ENCODE data around the gene FAM168B. TPM values are rescaled to one million over a fixed set of nuclear protein-coding genes. Genes with fewer than 3 reads are reported as not detected.

The FAM168B gene
- total RNA-seq, 1 donor from 2014 or later = 64.3 TPM

DNA sequence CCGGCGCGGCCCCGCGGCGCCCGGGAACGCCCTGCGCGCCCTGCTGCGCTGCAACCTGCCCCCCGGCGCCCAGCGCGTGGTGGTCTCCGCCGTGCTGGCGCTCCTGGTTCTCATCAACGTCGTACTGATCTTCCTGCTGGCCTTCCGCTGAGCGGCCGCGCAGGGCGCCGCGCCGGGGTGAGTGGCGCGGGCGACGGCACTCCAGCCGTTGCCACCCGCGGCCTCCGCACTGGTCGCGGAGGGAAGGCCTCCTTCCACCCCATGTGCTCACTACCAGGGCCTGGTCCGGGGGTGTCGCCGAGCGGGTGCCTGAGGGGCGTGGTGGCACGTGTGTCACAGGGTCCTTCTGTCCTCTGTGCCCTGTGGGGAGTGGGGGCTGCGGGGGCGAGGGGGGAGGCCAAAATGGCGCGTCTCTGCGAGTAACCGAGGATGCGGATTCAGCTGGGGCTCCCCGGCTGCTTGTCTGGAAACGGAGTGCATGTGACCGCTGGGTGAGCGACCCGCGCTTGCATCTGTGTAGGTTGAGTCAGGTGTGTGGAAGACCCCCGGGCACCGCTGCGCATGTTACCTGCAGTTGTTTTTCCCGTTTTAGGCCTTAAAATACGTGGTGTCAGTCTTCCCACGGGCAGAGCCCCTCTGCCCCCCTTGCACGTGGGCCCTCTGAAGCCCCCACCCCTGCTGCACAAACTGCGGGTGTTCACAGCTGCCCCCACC is 58.0 kb downstream of the FAM168B start:
- TF ChIP-seq, protein P1, sequence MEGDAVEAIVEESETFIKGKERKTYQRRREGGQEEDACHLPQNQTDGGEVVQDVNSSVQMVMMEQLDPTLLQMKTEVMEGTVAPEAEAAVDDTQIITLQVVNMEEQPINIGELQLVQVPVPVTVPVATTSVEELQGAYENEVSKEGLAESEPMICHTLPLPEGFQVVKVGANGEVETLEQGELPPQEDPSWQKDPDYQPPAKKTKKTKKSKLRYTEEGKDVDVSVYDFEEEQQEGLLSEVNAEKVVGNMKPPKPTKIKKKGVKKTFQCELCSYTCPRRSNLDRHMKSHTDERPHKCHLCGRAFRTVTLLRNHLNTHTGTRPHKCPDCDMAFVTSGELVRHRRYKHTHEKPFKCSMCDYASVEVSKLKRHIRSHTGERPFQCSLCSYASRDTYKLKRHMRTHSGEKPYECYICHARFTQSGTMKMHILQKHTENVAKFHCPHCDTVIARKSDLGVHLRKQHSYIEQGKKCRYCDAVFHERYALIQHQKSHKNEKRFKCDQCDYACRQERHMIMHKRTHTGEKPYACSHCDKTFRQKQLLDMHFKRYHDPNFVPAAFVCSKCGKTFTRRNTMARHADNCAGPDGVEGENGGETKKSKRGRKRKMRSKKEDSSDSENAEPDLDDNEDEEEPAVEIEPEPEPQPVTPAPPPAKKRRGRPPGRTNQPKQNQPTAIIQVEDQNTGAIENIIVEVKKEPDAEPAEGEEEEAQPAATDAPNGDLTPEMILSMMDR (IDR thresholded peaks at IDR 0.05) = no peak
- intact Hi-C loops (cut with DNase I) = no loop called here
- no peaks in the 10 kb centered on the region for H3K9me3 ChIP-seq
- no peaks in the 10 kb centered on the region for H3K36me3 ChIP-seq
- H3K4me1 ChIP-seq = no peaks in the 10 kb centered on the region
- no peaks in the 10 kb centered on the region for H3K27me3 ChIP-seq
- peak in 1 of 2 donors; percentile 57 for DNase-seq (ENCODE audit: low spot score in 2 of 2)
- H3K4me3 ChIP-seq = peak overlapping the region; percentile 36 to 67
- no peak overlapping the region for H3K27ac ChIP-seq

DNA sequence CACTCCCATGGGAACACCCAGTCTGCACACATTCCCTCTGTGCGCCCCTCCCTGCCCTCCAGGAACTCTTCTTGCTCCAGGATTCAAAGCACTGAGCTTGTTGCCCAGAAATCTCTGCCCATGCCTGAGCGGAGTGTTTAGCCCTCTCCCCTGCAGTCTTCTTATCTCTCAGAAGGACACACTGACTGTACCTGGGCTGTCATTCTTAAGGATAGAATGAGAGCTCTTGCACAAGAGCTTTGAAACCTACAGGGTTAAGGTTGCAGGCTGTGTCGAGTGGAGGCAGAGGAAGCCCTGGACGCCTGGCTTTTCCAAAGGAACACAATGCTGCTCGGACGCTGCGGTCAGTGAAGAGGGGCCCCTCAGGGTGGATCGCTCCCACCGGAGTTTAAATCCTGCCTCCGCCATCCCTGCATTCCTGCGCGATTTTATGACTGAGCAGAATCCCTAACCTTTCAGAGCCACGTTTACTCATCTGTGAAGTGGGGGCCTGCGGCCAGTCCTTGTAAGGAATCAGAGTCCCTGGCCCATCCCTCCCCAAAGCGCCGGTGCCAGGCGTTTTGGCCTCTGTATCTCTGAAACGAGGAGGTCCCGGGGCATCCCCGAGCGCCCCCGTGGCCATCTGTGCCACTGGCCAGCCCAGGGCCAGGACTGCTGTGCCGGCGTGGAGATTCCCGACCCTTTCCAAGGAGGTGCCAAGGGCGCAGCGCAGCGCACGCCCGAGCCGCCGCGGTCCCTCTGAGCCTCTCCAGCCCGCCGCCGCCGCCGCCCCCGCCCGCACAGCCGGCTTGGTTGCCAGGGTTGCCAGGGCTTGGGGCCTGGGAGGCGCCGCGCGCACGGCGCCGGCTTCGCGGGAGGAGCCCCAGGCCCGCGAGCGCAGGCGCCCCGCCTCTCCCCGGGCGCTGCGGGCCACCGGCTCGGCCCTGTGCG is 58.9 kb downstream of the FAM168B start:
- H3K27ac ChIP-seq = no peak overlapping the region

DNA sequence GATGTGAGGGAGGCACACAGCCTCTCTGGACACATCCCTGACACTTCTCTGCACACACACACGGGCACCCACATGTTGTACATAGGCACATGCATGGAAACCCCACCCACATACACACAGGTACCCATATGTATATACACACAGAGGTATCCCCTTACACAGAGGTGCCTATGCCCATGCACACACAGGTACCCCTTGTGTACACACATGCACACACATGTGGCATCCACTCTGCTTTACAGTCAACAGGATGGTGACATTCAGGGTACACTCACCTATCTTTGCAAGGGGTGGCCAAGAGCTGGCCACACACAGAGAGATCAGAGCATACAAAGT is 59.5 kb downstream of the FAM168B start:
- intact Hi-C loops (cut with DNase I) = no loop called here
- Histone ChIP-seq H3K9me3 (no peaks in the 10 kb centered on the region), H3K4me3 (no peak overlapping the region), H3K27me3 (no peaks in the 10 kb centered on the region), H3K27ac (no peak overlapping the region), H3K36me3 (no peaks in the 10 kb centered on the region), H3K4me1 (no peaks in the 10 kb centered on the region)
- TF ChIP-seq, protein P1 (IDR thresholded peaks at IDR 0.05) = no peak
- DNase-seq (ENCODE audit: low spot score in 2 of 2) = no peak

More for the DNA sequence above, 58.9 kb downstream of the FAM168B start:
- Histone ChIP-seq H3K36me3 (no peaks in the 10 kb centered on the region), H3K4me1 (no peaks in the 10 kb centered on the region), H3K27me3 (no peaks in the 10 kb centered on the region), H3K4me3 (peak overlapping the region; percentile 36 to 67), H3K9me3 (no peaks in the 10 kb centered on the region)
- peak in 1 of 2 donors; percentile 43 for DNase-seq (ENCODE audit: low spot score in 2 of 2)
- intact Hi-C loops (cut with DNase I) = no loop called here
- TF ChIP-seq, protein P1 (IDR thresholded peaks at IDR 0.05) = no peak

DNA sequence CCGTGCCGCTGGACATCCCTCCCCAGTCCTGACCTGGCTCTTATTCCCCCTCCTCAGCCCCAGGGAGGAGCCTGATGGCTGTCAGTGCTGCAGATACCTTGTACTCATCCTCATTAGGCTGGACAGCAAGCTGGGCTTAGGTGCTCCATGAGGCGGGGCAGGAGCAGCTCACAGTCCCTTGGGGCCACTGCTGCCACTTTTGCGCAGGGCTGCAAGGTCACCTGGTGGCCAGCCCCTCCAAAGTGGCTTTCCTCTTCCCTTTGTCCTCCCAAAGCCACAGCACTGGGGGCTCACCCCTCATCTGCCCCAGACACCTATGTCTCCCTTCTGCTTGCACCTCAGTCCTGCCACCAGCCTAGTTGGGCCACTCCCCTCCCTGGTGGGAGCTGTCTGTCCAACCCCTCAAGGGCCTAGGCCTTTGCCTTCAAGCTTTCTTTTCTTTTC is 60.8 kb downstream of the FAM168B start:
- intact Hi-C loops (cut with DNase I) = no loop called here

DNA sequence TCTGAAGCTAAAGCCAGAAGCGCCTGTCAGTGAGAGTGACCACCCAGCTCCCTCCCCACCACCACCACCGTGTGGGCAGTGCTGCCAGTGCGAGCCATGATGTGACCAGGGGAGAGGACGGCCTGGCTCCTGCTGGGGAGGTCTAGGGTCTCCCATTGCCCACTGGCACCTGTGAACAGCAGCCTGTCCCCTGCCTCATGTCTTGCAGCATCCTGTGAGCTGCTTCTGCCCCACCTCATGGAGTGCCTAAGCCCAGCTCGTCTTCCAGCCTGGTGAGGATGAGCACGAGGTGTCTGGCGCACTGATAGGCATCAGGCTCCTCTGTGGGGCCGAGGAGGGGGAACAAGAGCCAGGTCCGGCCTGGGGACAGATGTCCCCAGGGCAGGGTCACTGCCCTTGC is 61.4 kb downstream of the FAM168B start:
- TF ChIP-seq, protein P1 (IDR thresholded peaks at IDR 0.05) = no peak
- no peaks in the 10 kb centered on the region for H3K9me3 ChIP-seq
- H3K27me3 ChIP-seq = no peaks in the 10 kb centered on the region
- peak in 1 of 2 donors; percentile 34 for DNase-seq (ENCODE audit: low spot score in 2 of 2)
- intact Hi-C loops (cut with DNase I) = no loop called here
- no peak overlapping the region for H3K4me3 ChIP-seq
- no peaks in the 10 kb centered on the region for H3K36me3 ChIP-seq
- H3K4me1 ChIP-seq = no peaks in the 10 kb centered on the region
- no peak overlapping the region for H3K27ac ChIP-seq

More for the DNA sequence above, 60.8 kb downstream of the FAM168B start:
- DNase-seq (ENCODE audit: low spot score in 2 of 2) = peak in 1 of 2 donors; percentile 35
- TF ChIP-seq, protein P1 (IDR thresholded peaks at IDR 0.05) = no peak
- H3K36me3 ChIP-seq = no peaks in the 10 kb centered on the region
- no peak overlapping the region for H3K27ac ChIP-seq
- no peaks in the 10 kb centered on the region for H3K27me3 ChIP-seq
- H3K4me1 ChIP-seq = no peaks in the 10 kb centered on the region
- H3K4me3 ChIP-seq = no peak overlapping the region
- no peaks in the 10 kb centered on the region for H3K9me3 ChIP-seq

Data from ascending aorta (tissue), 2 donors.